ENCODE results near the gene CYP2C18. TPM values are rescaled to one million over a fixed set of nuclear protein-coding genes. Genes with fewer than 3 reads are reported as not detected.

The CYP2C18 gene
- total and polyA plus RNA-seq, 2 donors (not counting 1 experiment from before 2014, with no cell fraction given) = not detected

DNA sequence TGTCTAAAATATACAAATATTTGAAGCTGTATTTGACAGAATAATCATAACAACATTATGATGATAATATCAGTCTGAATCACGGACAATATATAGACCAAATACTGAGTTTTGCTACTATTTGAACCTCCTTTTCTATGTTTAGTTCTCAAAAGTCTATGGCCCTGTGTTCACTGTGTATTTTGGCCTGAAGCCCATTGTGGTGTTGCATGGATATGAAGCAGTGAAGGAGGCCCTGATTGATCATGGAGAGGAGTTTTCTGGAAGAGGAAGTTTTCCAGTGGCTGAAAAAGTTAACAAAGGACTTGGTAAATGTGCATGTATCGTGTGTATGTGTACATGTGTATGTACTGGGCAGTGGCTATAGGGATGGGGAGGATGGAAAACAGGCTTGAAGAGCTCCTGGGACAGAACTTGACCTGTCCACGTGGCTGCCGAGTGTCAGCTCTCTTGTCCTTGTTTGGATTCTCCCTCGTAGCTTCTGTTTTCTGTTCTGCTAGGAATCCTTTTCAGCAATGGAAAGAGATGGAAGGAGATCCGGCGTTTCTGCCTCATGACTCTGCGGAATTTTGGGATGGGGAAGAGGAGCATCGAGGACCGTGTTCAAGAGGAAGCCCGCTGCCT, 4.2 kb downstream of the CYP2C18 start:
- Mint-ChIP-seq H3K27ac (no peak overlapping the region), H3K9me3 (ENCODE audit: insufficient read depth) (no peaks in the 10 kb centered on the region), H3K4me1 (no peaks in the 10 kb centered on the region), H3K4me3 (no peak overlapping the region), H3K27me3 (peaks cover 18% of the 10 kb centered on the region)
- no peak overlapping the region for H3K9ac ChIP-seq (ENCODE audit: low read length)
- no peak for ATAC-seq (ENCODE audit: low read depth)
- H3K4me2 ChIP-seq (replicated peaks; ENCODE audit: low read depth, low read length, poor library complexity, severe bottlenecking) = no peak overlapping the region
- ChIA-PET CTCF (no interaction called here), POLR2A (no interaction called here)
- H3K4me3 ChIP-seq (ENCODE audit: control extremely low read depth in 1 of 5, extremely low read depth in 1 of 5, insufficient read depth in 1 of 5, low read depth in 2 of 5, low read length in 4 of 5) = no peak overlapping the region
- DNase-seq = no peak
- intact Hi-C loops (cut with micrococcal nuclease) = no loop called here
- H3K36me3 ChIP-seq (replicated peaks in 1 of 2; ENCODE audit: control extremely low read depth in 1 of 2, control insufficient read depth in 1 of 2, extremely low read depth in 1 of 2, insufficient read depth in 2 of 2, low read length in 1 of 2) = no peaks in the 10 kb centered on the region
- no peak overlapping the region for H3K27ac ChIP-seq (ENCODE audit: low read length in 2 of 2)
- no peaks in the 10 kb centered on the region for H3K4me1 ChIP-seq (ENCODE audit: control insufficient read depth in 2 of 2, insufficient read depth in 2 of 2, low read length in 2 of 2)
- no peaks in the 10 kb centered on the region for H3K27me3 ChIP-seq (replicated peaks in 1 of 4; ENCODE audit: control extremely low read depth in 1 of 4, control insufficient read depth in 3 of 4, insufficient read depth in 4 of 4, low read length in 3 of 4)
- H3K79me2 ChIP-seq (ENCODE audit: control insufficient read depth, insufficient read depth, low read length) = no peaks in the 10 kb centered on the region
- H2AFZ ChIP-seq (ENCODE audit: insufficient read depth, low read depth, low read length, poor library complexity, severe bottlenecking) = no peak overlapping the region
- TF ChIP-seq CTCF (IDR thresholded peaks at IDR 0.05) (no peak), EZH2 (IDR thresholded peaks at IDR 0.05; ENCODE audit: borderline replicate concordance, insufficient read depth, low read depth, low read length, poor library complexity, severe bottlenecking) (no peak)
- 94% methylated on average over 8 of the region's 11 CpGs for WGBS (ENCODE audit: insufficient coverage)
- H3K9me3 ChIP-seq (ENCODE audit: control extremely low read depth in 1 of 3, control insufficient read depth in 2 of 3, insufficient read depth in 1 of 3, low read length in 2 of 3) = no peaks in the 10 kb centered on the region
- H4K20me1 ChIP-seq (ENCODE audit: control insufficient read depth, insufficient read depth, low read length, poor library complexity, severe bottlenecking) = no peaks in the 10 kb centered on the region

DNA sequence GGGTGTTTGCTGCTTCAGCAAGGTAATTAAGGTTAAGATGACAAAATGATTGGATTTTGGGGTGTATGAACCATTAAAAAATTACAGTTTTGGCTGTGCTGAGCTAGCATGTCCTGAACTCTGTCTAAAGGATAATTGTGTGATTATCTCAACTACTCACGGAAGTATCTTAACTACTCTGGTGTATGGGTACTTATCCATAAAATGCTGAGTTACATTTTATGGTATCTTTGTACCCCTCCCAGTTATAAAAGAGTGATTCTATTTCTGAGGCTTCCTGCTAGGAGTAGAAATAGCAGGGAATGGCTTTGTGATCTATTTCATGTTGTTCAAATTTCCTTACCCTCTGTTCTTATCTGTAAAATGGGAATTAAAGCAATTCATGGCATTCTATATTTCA, 22.6 kb downstream of the CYP2C18 start:
- Mint-ChIP-seq H3K9me3 (ENCODE audit: insufficient read depth) (peaks cover 7% of the 10 kb centered on the region), H3K27me3 (no peaks in the 10 kb centered on the region), H3K4me1 (no peaks in the 10 kb centered on the region), H3K27ac (no peak overlapping the region), H3K4me3 (no peak overlapping the region)
- H3K9ac ChIP-seq (ENCODE audit: low read length) = no peak overlapping the region
- ATAC-seq (ENCODE audit: low read depth) = no peak
- H3K4me1 ChIP-seq (ENCODE audit: control insufficient read depth in 2 of 2, insufficient read depth in 2 of 2, low read length in 2 of 2) = no peaks in the 10 kb centered on the region
- no peaks in the 10 kb centered on the region for H3K27me3 ChIP-seq (replicated peaks in 1 of 4; ENCODE audit: control extremely low read depth in 1 of 4, control insufficient read depth in 3 of 4, insufficient read depth in 4 of 4, low read length in 3 of 4)
- ChIA-PET CTCF (no interaction called here), POLR2A (no interaction called here)
- H3K27ac ChIP-seq (ENCODE audit: low read length in 2 of 2) = no peak overlapping the region
- H3K4me2 ChIP-seq (replicated peaks; ENCODE audit: low read depth, low read length, poor library complexity, severe bottlenecking) = no peak overlapping the region
- peaks cover 0 to 7% (median 0%) of the 10 kb centered on the region in 3 donors for H3K9me3 ChIP-seq (ENCODE audit: control extremely low read depth in 1 of 3, control insufficient read depth in 2 of 3, insufficient read depth in 1 of 3, low read length in 2 of 3)
- no CpG with 5 or more reads among the region's 1 CpG for WGBS (ENCODE audit: insufficient coverage)
- H3K36me3 ChIP-seq (replicated peaks in 1 of 2; ENCODE audit: control extremely low read depth in 1 of 2, control insufficient read depth in 1 of 2, extremely low read depth in 1 of 2, insufficient read depth in 2 of 2, low read length in 1 of 2) = no peaks in the 10 kb centered on the region
- no peak overlapping the region for H2AFZ ChIP-seq (ENCODE audit: insufficient read depth, low read depth, low read length, poor library complexity, severe bottlenecking)
- TF ChIP-seq EZH2 (IDR thresholded peaks at IDR 0.05; ENCODE audit: borderline replicate concordance, insufficient read depth, low read depth, low read length, poor library complexity, severe bottlenecking) (no peak), CTCF (IDR thresholded peaks at IDR 0.05) (no peak)
- H3K4me3 ChIP-seq (ENCODE audit: control extremely low read depth in 1 of 5, extremely low read depth in 1 of 5, insufficient read depth in 1 of 5, low read depth in 2 of 5, low read length in 4 of 5) = no peak overlapping the region
- intact Hi-C loops (cut with micrococcal nuclease) = no loop called here
- DNase-seq = no peak
- no peaks in the 10 kb centered on the region for H3K79me2 ChIP-seq (ENCODE audit: control insufficient read depth, insufficient read depth, low read length)
- H4K20me1 ChIP-seq (ENCODE audit: control insufficient read depth, insufficient read depth, low read length, poor library complexity, severe bottlenecking) = no peaks in the 10 kb centered on the region
